Urinary bladder (tissue), 4 donors: ENCODE results near the gene ITPKB. TPM values are rescaled to one million over a fixed set of nuclear protein-coding genes. Genes with fewer than 3 reads are reported as not detected.

ENCODE experiments used
- DNase-seq: peaks from one replicate; pipeline ENCODE4 v3.0.0-alpha.2; 2015; ENCODE audit errors: extremely low spot score
- H3K27ac ChIP-seq: one replicate; pipeline ENCODE4 v1.5.1; 2013; ENCODE audit warnings: low read depth, mild to moderate bottlenecking, moderate library complexity
- H3K36me3 ChIP-seq: one replicate; pipeline ENCODE4 v1.6.1; 2013; ENCODE audit warnings: mild to moderate bottlenecking, moderate library complexity; ENCODE audit not compliant: insufficient read depth
- H3K4me1 ChIP-seq: one replicate; pipeline ENCODE4 v1.6.1; 2013; ENCODE audit warnings: mild to moderate bottlenecking, moderate library complexity; ENCODE audit not compliant: insufficient read depth
- H3K4me3 ChIP-seq: one replicate; pipeline ENCODE4 v1.5.1; 2013; ENCODE audit warnings: low read depth, low read length
- WGBS: extraction: QIAGEN DNeasy Blood & Tissue Kit; methylation state at CpG from one replicate; pipeline ENCODE4 v1.1.7; 2013; 5-methylcytosine and 5-hydroxymethylcytosine counted together
- polyA plus RNA-seq: library from polyadenylated mRNA; stranded (reverse); fragments of 200-250 nt; gene quantifications from one replicate; pipeline ENCODE4 v1.2.3, GENCODE V29; 2013
- total RNA-seq: library from RNA; depleted of rRNA; stranded (reverse); fragments of >200 nt; gene quantifications from one replicate; pipeline ENCODE4 v1.2.3, GENCODE V29; 2014
- donor health status: healthy with polysubstance abuse.
- donor health status: healthy.

Gene ITPKB
- total and polyA plus RNA-seq, 2 donors: 21.6 to 62.3 TPM

- H3K4me1 ChIP-seq: no peaks in the 10 kb centered on the region
- H3K27ac ChIP-seq: no peak overlapping the region
- H3K36me3 ChIP-seq: no peaks in the 10 kb centered on the region
- H3K4me3 ChIP-seq: no peak overlapping the region
- WGBS: 88% methylated on average over 11 of the region's 11 CpGs
- DNase-seq: no peak
These were observed 103.6 kb downstream of the ITPKB start for GRCh38 chr1:226635456-226635941.

DNA sequence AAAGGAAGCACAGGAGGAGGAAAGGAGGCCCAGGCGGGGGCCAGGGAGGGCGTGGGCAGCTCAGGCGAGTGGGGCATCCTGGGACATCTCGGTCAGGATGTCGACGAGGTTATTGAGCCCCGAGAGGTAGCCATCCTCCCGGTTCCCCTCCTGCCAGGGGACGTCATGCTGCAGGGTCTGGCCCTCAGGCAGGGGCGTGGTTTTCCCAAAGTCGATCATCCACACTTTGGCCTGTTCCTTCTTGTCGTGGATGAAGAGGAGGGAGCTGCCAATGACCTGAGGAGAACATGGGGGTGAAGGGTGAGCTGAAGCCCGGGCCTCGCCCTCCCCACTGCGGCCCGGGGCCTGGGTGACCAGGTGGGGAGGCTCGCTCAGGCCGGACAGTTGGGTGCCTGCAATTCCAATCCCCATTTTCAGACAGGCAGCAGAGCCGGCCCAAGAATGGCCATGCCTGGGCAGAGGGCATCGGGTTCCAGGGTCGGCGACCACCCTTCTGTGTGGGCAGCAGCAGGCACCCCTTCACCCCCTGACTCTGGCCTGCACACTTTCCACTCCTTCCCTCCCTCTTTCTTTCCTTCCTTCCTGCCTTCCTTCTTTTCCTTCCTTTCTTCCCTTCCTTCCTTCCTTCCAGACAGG, 104.4 kb downstream of the ITPKB start:
- H3K4me3 ChIP-seq: no peak overlapping the region
- H3K4me1 ChIP-seq: no peaks in the 10 kb centered on the region
- no peaks in the 10 kb centered on the region for H3K36me3 ChIP-seq
- H3K27ac ChIP-seq: no peak overlapping the region
- no peak for DNase-seq
- WGBS: 86% methylated on average over 22 of the region's 22 CpGs

- WGBS: 4% methylated on average over 6 of the region's 6 CpGs
- Histone ChIP-seq H3K4me3 (no peak overlapping the region), H3K36me3 (no peaks in the 10 kb centered on the region), H3K4me1 (no peaks in the 10 kb centered on the region), H3K27ac (no peak overlapping the region)
- DNase-seq: no peak
These were observed 104.9 kb downstream of the ITPKB start for GRCh38 chr1:226634166-226634588.

- Histone ChIP-seq H3K4me3 (no peak overlapping the region), H3K4me1 (no peaks in the 10 kb centered on the region), H3K36me3 (no peaks in the 10 kb centered on the region), H3K27ac (no peak overlapping the region)
- WGBS: 51% methylated on average over 7 of the region's 7 CpGs
- DNase-seq: no peak
These were observed 105.4 kb downstream of the ITPKB start for GRCh38 chr1:226633541-226634165.

DNA sequence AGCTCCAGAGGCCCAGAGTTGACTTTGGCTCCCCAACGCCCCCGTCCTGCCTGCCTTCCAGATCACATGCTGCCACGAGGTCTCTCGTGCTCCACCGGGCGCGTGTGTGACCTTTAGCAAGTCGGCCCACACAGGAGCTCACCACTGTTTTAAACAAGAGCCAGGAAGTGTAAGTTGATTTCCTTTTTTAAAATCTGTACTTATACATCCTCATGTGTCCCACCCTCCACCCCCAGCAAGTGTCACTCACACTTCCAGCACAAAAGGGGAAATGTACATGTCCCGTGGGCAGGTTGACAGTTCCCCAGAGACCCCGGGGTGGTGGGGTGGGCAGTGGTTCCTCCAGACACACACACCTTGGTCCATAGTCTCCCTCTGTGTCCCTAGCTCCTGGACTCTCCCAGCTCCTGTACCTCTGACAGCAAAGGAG, 106.1 kb downstream of the ITPKB start:
- Histone ChIP-seq H3K27ac (no peak overlapping the region), H3K4me3 (no peak overlapping the region), H3K36me3 (no peaks in the 10 kb centered on the region), H3K4me1 (no peaks in the 10 kb centered on the region)
- no peak for DNase-seq
- WGBS: 83% methylated on average over 10 of the region's 10 CpGs

DNA sequence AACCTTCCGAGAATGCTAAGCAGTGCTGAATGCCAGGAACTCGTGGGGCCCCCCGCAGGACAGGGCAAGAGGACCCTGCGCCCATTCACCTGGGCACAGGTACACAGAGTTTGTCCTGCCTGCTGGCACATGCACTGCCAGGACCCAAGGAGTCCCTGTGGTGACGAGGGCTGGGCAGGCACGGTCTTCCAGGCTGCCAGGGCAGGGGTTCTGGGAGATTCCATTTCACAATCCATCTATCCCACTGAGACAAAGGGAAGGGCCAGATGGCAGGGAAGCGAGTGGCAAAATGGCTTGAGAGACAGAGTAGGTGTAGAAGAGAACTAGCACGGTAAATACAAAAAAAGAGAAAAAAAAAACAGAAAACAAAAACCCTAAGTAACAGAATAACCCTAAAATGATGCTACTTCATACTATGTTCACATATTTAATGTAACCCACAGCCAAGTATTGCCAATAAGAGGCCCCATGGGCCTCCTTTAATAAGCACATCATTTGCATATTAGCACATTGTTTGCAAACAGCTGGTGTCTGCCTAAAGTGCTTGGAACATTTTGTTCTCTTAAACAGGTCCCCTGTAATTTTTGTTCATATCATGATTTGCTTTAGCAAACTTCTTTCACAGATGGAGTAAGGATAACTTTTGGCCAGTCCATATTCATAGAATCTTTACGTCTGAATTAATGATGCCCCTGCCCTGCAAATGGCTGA, 106.8 kb downstream of the ITPKB start:
- Histone ChIP-seq H3K4me1 (no peaks in the 10 kb centered on the region), H3K27ac (no peak overlapping the region), H3K4me3 (no peak overlapping the region), H3K36me3 (no peaks in the 10 kb centered on the region)
- 86% methylated on average over 9 of the region's 9 CpGs for WGBS
- DNase-seq: no peak

GRCh38 chr1:226631229-226632000, 107.7 kb downstream of the ITPKB start:
- 77% methylated on average over 10 of the region's 10 CpGs for WGBS
- DNase-seq: no peak
- H3K36me3 ChIP-seq: no peaks in the 10 kb centered on the region
- H3K4me3 ChIP-seq: no peak overlapping the region
- no peaks in the 10 kb centered on the region for H3K4me1 ChIP-seq
- H3K27ac ChIP-seq: no peak overlapping the region

GRCh38 chr1:226630592-226630991, 108.5 kb downstream of the ITPKB start:
- H3K27ac ChIP-seq: no peak overlapping the region

GRCh38 chr1:226629896-226630550, 109.1 kb downstream of the ITPKB start:
- no peak for DNase-seq
- WGBS: 93% methylated on average over 6 of the region's 6 CpGs
- Histone ChIP-seq H3K36me3 (no peaks in the 10 kb centered on the region), H3K4me1 (no peaks in the 10 kb centered on the region), H3K27ac (no peak overlapping the region), H3K4me3 (no peak overlapping the region)

More at GRCh38 chr1:226630592-226630991, 108.5 kb downstream of the ITPKB start:
- H3K4me3 ChIP-seq: no peak overlapping the region
- WGBS: 91% methylated on average over 3 of the region's 3 CpGs
- no peak for DNase-seq
- H3K4me1 ChIP-seq: no peaks in the 10 kb centered on the region
- no peaks in the 10 kb centered on the region for H3K36me3 ChIP-seq

DNA sequence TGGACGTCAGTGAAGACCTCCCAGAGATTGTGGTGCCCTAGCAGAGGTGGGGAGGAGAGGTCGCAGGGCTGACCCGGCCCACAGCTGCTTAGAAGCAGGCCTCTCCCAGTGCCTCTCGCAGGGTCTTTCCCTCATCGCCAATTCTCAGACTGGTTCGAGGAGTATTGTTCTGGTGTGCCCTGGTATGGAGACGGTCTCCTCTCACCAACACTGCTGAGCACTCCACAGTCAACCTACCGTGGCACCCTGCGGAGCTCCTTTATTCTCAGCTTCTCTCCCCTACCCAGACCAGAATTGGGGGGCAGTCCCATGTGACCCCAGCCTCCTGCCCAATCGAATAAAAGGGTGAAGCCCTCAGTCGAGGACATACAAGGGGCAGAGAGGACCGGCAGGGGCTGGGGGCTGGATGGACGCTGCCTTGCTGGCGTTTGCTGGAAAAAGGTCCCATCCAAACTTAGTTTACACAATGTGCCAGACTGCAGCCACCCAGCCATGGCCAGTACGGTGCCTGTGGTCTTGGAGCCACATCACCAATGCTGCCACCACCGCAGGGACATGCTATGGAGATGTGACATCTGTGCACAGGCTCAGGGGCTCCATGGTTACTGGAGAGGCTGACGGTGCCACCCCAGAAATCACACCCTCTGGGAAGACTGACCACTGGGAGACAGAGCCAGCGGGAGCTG, 109.7 kb downstream of the ITPKB start:
- Histone ChIP-seq H3K4me1 (no peaks in the 10 kb centered on the region), H3K4me3 (no peak overlapping the region), H3K36me3 (no peaks in the 10 kb centered on the region), H3K27ac (no peak overlapping the region)
- WGBS: 90% methylated on average over 18 of the region's 18 CpGs
- no peak for DNase-seq

- no peaks in the 10 kb centered on the region for H3K4me1 ChIP-seq
These were observed 110.4 kb downstream of the ITPKB start for GRCh38 chr1:226628612-226629155.

DNA sequence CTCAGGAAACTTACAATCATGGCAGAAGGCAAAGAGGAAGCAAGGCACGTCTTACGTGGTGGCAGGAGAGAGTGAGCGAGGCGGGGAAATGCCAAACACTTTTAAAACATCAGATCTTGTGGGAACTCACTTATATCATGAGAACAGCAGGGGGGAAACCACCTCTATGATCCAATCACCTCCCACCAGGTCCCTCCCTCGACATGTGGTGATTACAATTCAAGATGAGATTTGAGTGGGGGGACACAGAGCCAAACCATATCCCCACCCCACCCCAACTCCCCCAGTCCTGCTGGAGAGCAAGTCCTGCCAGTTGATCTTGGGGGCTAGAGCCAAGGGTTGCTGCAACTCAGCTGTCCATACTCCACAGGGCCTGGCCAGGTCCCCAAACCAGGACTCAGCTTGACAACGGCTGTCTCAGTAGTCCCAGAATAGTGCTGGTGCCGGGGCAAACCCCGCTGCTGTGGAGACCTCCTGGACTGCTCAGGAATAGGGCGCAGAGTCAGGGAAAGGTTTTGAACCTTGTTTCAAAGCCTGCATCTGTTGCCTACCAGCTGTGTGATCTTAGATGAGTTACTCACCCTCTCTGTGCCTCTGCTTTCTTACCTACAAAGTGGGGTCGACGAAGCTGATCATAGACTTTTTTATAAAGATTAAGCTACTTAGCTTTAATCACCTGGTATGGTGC, 111.0 kb downstream of the ITPKB start:
- 82% methylated on average over 11 of the region's 11 CpGs for WGBS
- Histone ChIP-seq H3K4me1 (no peaks in the 10 kb centered on the region), H3K36me3 (no peaks in the 10 kb centered on the region), H3K27ac (no peak overlapping the region), H3K4me3 (no peak overlapping the region)
- no peak for DNase-seq

More at GRCh38 chr1:226628612-226629155, 110.4 kb downstream of the ITPKB start:
- H3K27ac ChIP-seq: no peak overlapping the region
- DNase-seq: no peak
- WGBS: 68% methylated on average over 10 of the region's 10 CpGs
- H3K36me3 ChIP-seq: no peaks in the 10 kb centered on the region
- no peak overlapping the region for H3K4me3 ChIP-seq
